ENCODE data around the gene PARG.
"Not testable (repeated sequence)": the region's sequence is repeated elsewhere in the genome, so short reads cannot be mapped to it uniquely, and the experiment has no call there.

PARG gene

DNA sequence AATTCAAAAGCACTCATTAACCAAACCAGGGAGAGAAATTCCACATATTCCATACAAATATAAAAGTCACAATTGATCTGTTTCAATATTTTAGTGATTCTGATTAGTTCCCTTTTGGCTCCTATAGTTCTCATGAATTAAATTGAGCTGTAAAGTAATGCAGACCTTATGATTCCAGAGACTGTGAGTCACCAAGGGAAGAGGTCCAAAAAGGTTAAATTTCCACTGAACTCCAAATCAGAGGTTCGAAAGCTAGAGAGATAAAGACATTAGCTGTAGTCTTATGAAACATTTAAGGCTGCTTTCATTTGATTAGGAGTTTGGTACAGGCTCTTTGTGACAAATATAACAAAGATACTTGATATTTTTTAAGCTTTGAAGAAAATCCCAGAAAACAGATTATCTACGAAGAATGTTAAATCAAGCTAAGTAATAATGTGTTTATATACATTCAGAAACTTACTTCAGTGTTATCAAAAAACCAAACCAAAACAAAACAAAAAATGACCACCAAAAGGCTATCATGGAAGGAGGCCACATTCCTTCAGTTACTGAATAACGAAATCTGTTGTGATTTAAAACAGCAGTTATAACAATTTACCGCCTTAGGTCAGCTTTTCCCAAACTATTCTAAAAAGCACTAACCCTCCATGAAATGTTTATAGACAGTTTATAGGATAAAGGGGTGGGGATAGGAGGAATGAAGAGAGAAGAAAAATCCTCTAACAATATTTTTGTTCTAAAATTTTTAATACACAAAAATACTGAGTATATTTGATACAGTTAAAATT lies 33.3 kb downstream of the PARG start:
- in situ Hi-C loops (cut with HindIII; ENCODE audit: low sequenced_read_pairs): not testable (repeated sequence)

DNA sequence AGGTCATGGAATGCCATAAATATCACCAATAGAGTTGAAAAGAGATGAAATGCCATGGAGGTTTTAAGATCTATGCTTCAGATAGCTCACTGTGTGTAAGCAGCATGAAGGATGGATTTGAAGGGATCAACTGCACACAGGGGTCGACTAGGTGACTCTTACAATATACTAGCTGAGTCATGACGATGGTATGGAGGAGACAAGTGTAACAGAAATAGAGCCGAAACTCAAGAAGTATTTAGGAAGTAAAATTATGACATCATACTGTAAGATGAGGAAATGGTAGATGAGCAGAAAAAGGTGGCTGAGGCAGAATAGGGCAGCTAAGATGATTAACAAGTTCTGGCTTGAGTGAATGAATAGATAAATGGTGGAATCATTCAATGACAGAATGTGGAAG lies 38.0 kb downstream of the PARG start:
- in situ Hi-C loops (cut with HindIII; ENCODE audit: low sequenced_read_pairs): not testable (repeated sequence)

DNA sequence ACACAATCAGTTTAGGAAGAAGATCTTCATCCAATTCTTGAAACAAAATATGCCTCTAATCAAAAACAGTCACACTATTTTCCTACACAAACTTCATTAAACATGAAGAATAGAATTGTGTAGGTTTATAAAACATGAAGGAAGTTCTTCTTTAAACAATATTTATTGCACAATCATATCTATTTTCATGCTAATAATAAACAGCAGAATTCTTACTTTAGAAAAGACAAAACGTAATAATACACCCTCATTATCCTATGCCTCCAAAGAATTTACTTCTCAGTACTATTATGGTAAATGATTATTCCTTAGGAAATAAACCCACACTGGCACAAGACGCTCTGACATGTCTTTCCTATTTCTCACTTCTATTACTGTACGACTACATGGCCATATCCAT lies 41.4 kb downstream of the PARG start:
- in situ Hi-C loops (cut with HindIII; ENCODE audit: low sequenced_read_pairs): not testable (repeated sequence)

DNA sequence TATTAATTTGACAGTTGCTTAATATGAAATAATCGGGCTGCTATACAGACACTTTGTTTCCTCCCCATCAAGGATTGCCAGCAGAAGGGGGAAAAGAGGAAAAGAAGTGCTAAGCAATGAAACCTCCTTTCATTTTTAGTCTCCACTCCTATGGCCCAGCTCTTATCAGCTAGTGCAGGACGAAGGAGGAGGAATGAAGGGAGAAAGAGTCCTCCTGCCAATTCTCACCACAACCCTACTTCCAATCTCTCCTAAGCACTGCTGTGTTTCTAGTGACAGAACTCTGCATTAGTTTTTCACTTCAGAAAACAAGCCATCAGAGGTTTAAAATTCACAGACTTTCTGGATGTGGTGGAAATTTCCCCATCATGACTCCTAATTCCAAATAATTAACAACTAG lies 41.8 kb downstream of the PARG start:
- in situ Hi-C loops (cut with HindIII; ENCODE audit: low sequenced_read_pairs): not testable (repeated sequence)

DNA sequence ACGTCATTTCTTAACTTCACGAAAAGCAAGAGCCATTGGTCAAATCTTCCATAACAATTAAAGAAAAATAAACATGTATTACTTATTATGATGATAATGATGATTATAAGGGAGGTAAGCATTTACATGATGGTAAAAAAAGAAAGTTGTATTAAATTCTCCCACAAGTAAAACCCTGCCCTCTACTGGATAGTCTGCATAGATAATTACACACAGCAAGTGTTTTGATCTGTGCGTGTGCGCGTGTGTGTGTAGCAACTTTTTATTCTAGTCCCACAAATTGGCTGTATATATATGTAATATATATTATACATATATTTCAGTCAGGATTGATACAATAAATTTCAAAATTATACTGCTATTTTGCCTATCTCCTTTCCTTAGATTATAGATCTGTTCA lies 51.8 kb downstream of the PARG start:
- in situ Hi-C loops (cut with HindIII; ENCODE audit: low sequenced_read_pairs): not testable (repeated sequence)

DNA sequence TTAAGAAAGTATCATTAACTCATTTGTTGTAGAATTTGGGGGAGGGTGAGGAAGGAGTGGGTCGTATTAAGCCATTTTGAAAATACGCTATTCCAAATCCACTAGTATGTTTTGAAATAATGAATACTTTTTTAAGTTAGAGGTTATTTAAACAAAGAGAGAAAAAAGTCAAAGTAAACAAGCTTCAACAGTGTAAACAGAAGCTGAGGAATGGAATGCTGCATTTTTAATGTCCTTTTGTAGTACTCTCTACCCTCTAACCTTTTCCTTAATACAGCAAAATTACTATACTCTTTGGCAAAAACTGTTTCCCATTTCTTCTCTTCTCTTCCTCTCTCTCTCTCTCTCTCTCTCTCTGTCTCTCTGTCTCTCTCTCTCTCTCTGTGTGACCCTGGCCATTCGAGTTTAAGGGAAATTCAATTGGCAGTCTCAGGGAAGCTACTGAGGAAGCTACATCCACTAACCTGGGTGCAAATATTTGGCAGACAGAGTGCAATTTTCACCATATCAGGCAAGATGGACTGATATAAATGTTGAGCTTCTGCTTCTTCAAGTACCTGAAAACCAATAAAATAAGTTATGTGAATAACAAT lies 57.0 kb downstream of the PARG start:
- in situ Hi-C loops (cut with HindIII; ENCODE audit: low sequenced_read_pairs): not testable (repeated sequence)

DNA sequence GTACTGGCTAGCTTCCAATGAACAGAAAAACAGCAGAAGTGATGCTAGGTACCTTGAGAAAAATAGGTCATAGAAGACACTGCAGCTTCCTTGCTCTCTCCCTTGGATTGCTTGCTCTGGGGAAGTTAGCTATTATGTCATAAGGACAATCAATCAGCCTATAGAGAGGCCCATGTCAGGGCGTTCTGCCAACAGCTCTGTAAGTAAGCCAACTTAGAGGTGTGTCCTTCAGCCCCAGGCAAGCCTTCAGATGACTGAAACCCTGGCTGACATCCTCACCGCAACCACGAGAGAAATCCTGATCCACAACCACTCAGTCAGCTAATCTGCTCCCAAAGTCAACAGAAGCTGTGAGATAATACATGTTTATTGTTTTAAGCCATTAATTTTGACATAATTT lies 58.0 kb downstream of the PARG start:
- in situ Hi-C loops (cut with HindIII; ENCODE audit: low sequenced_read_pairs): not testable (repeated sequence)

DNA sequence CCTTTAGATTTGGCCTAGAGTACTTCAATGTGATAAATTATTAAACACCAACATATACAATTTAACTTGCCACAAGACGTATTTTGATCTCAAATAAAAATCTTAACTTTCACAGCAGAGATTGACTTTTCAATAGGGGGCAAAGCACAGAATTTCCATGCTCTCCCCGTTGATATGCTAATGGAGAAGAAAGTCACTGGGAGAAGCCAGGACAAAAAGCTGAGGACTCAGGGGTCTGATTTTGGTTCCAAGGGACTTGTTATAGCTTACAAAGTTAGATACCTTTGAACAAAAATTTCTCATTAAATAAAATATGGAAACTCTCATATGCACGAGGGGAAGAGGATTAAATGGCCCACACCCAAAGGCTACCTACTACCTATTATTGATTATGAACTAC lies 59.5 kb downstream of the PARG start:
- in situ Hi-C loops (cut with HindIII; ENCODE audit: low sequenced_read_pairs): not testable (repeated sequence)

DNA sequence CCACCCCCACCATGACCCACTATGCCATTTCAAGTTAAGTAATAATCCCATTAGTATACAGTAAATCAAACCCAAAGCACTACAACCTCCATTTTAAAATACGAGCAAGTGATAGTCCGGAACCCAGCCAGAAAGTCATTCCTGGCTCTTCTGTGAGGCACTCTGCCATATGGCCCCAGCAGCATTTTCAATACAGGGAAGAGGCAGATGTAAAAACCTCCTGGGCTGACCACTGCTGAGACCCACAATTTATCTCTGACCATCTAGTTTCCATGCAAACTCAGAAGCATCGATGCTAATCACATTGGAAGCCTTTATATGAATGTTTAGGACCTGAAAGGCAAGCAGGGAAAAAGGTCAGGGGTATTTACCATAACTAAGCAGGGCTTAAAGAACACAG lies 69.1 kb downstream of the PARG start:
- in situ Hi-C loops (cut with HindIII; ENCODE audit: low sequenced_read_pairs): not testable (repeated sequence)

DNA sequence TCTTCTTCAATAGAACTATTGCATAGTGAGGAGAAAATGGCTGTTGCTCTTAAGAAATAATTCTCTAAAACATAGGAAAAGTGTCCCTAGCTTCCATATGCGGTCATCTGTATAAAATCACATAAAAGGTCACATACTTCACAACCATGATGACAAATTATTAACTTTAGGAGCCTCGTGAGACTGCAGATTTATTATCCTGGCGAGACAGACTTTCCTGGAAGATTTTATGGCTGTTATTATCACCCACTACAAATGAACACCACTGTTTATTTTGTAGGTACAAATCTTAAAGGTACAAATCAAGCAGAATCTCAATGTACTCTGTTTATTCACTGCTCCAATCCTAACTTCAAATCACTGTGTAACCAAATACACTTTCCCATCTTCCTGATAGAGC lies 70.4 kb downstream of the PARG start:
- in situ Hi-C loops (cut with HindIII; ENCODE audit: low sequenced_read_pairs): not testable (repeated sequence)

DNA sequence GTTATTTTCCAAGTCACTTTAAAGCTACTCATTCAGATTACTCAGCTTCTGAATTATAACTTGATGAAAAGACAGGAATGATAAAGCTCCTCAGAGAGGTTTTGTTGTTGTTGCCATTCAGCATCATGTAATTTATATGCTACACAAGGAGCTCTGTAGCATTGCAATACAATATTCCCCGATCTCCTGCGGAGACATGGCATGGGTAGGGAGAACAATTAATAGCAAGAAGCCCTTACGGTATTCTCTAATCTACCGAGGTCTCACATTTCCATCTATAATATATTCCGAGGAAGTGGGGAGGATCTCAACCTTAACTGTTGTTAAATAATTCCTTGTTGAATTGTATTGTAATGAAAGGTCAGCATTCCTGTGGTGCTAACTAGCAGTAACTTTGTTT lies 81.9 kb downstream of the PARG start:
- in situ Hi-C loops (cut with HindIII; ENCODE audit: low sequenced_read_pairs): not testable (repeated sequence)

DNA sequence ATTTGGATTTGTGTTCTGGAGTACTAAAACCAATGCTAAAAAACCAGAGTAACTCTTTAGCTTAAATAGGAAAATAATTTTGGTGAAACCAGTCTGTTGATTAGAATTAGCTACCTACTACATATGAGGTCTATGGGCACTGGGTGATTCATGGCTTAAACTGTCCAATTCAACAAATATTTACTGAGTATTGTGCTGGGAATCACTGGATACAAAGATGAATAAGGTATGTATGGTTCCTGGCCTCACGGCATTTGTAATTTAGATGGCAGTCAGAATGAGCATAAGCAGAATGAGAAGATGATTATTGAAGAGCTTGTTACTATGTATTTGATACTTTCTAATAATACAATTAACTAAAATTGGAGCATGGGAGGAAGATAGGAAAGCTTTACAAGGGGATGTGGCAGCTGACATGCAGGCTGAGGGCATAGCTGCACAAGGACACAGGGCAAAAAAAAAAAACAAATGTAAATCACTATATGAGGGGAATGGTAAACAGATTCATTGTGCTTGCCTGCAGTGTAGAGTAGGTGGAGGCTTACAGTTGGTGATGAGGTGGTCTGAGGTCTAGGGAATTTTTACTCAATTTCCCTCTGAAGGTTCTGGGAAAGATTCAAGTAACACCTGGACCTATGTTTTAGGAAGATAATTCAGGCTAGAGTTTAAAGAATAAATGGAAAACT lies 83.0 kb downstream of the PARG start:
- in situ Hi-C loops (cut with HindIII; ENCODE audit: low sequenced_read_pairs): not testable (repeated sequence)

DNA sequence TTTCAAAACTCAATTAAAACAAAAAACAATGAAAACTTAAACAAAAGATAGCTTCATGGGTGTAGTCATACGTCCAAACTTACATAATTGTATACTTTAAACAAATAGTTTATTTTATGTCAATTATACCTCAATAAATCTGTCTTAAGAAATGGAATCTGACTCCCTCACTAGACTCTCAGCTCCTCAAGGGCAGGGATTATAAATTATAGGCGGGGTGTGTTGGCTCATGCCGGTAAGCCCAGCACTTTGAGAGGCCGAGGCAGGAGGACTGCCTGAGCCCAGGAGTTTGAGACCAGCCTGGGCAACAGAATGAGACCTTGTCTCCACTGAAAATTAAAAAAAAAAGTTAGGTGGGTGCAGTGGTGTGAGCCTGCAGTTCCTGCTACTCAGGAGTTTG lies 92.3 kb downstream of the PARG start:
- in situ Hi-C loops (cut with HindIII; ENCODE audit: low sequenced_read_pairs): not testable (repeated sequence)

DNA sequence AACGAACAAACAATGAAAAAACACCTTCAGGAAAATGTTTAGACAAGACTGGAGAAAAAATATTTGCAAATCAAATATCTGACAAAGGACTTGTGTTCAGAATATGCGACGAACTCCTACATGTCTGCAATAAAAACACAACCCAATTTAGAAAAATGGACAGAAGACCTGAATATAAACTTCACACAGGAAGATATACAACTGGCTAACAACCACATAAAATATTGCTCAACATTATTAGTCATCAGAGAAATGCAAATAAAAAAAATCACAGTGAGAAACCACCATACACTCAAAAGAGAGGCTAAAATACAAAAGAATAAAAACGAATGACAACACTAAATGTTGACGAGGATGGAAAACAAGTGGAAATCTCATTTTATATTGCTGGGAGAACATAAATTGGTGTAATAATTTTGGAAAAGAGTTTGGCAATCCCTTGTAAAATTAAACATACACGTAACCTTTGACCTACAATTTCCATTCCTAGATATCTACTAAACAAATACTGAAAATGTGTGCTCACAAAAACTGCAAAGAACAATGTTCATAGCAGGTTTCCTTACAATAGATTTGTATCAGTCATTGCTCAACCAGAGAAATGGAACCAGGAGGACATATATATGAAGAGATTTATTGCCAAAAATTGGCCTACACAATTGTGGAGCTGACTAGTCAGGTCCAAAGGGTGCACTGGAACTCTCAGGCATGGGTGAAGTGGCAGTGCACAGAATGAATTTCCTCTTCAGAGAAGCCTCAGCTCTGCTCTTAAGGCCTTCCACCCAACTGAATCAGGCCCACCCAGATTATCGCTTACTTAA lies 96.8 kb downstream of the PARG start:
- in situ Hi-C loops (cut with HindIII; ENCODE audit: low sequenced_read_pairs): no loop called here

DNA sequence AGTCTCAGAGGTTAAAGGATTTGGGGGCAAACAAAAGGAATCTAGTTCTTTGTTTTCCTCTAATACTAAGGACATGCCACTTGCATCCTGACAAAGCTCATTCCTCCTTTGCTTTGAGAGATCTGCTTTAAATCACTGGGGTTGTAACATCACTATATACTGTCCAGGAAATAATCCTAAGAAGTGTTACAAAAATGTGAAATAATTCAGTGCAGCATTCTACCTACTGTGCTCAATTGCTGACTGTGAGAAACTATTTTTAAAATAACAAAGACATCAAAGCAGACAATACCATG lies 99.5 kb downstream of the PARG start:
- in situ Hi-C loops (cut with HindIII; ENCODE audit: low sequenced_read_pairs): not testable (repeated sequence)

DNA sequence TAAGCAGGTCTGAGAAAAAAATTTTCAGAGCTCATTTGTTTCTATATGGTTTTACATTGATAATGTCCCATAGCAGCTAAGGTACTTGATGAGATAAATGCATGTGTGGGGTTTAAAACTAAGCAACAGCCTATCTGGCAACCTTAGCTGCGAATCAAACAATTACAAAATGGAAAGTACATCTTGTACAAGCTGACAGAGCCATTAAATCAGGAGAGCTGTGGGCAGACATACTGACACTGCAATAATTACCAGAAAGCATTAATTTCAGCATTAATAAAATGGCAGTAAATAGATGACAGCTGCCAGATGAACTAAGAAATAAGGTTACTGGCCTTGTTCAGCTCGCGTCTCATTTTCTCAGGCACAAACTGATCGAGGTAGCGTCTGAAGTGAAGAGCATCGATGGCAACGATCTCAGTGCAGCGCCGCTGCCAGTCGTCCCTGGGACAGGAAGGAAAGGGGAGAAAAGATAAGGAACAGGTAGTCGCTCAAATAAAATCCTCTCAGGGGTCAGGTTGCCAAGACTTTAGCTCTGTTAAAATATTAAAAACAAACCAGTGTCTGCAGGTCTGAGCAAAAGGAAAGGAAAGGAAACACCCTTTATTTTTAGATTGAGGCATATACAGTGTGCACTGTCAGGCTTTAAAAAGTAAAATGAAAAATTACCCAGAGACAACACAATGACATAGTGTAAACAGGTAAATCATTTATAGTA lies 100.1 kb downstream of the PARG start:
- in situ Hi-C loops (cut with HindIII; ENCODE audit: low sequenced_read_pairs): no loop called here

DNA sequence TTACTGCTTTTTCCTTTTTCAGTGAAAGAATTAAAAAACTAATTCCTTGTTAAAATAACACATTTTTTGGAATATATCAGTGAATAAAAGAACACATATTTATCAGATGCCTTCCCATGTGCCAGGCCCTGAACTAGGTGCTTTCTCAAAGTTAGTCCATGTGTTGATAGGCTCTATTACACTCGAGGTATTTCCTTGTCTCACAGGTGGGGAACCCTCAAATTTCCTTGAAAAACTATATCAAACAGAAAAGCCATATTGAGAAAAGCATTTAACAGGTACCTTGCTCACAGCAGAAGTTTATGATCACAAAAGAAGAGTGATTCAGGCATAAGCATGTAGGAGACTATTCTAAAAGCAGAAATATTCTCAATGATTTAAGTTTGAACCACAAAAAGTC lies 104.1 kb downstream of the PARG start:
- in situ Hi-C loops (cut with HindIII; ENCODE audit: low sequenced_read_pairs): no loop called here

DNA sequence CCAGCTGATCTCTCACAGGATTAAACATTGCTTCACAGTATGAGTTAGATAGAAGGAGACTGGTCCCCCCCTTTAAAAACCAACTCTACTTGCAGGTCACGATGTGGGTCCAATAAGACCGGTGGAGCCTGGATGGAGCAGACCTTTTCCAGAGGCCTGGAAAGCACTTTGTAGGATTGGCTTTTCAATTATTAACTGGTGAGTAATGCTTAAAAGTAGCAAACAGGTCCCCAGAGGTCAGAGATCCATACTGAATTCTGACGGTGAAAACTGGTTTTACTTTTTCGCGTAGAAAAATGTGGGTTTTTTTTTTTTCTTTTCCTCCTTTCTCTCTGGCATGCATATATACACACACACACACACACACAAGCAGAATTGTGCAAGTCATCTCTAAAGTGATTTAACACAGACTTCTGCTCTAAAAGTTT lies 104.8 kb downstream of the PARG start:
- in situ Hi-C loops (cut with HindIII; ENCODE audit: low sequenced_read_pairs): no loop called here

DNA sequence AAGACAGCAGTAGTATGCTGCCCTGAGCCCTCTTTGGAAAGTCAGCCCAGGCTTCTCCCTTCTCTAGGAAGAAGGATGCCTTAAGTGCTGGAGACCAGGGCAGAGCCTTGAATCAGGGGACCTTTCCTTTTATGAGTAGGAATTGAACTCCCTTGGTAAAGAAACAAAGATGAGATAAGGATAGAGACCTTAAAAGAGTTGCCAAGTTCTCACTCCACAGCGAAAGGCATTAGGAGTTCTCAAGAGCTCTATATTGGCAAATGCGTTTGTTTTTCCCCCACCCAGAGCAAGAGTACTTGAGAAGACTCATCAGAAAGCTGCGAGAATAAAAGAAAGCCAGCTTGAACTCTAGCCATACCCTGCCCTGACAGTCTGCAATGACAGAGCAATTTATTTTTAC lies 106.9 kb downstream of the PARG start:
- in situ Hi-C loops (cut with HindIII; ENCODE audit: low sequenced_read_pairs): no loop called here

DNA sequence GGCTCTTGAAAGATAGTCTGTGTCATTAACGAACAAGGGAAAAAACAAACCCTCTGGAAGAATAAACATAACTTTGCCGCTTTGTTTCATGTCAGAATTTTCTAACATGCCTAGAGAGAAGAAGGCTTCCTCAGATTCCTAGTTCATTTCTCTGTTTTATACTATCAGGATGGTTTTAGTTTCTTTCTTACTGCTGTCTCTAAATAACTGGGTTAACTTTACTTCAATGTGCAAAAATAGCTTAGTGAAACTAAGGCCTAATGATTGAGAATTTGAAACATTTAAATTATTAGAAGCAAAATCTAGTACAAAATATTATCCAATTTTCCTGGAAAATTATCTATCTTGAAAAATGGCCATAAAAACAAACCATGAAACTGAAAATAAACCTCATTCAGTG lies 107.6 kb downstream of the PARG start:
- in situ Hi-C loops (cut with HindIII; ENCODE audit: low sequenced_read_pairs): no loop called here

DNA sequence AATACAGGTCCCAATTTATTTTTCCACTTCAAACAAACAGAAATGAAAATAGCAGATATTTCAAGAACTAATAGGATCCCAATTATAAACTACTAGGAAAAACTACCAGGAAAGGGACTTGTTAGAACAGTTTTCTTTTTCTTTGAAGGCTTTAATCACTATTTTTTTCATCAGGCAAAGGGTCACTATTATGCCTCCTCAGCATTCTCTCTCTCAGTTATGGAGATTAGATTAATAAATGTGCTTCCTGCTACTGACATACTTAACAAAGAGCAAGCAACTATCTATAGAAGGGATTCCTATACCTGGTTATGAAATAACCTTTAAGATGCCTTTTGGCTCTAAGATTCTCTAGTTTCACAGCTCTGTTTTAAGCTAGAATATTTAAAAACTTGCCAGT lies 108.7 kb downstream of the PARG start:
- in situ Hi-C loops (cut with HindIII; ENCODE audit: low sequenced_read_pairs): no loop called here

Data from DLD1 (cell line).